ENCODE measurements around the gene PTPN9. TPM values are rescaled to one million over a fixed set of nuclear protein-coding genes. Genes with fewer than 3 reads are reported as not detected.

PTPN9 gene
- total RNA-seq, 6 experiments from 2014 or later, result 27.9 to 36.3 (median 33.6) TPM

DNA sequence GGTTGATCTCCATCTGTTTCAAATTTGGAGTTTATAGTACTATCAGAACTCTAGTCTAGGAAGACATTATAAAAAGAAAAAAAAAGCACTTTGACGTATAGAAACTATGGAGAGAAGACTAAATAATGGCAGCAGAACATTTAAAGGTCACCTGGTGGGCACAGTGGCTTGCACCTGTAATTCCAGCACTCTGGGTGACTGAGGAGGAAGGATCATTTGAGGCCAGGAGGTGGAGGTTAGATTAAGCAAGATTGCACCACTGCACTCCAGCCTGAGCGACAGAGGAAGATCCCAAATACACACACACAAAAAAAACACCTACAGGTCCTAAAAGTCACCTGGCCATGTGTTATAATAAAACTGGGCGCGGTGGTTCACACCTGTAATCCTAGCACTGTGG is 141.4 kb downstream of the PTPN9 start:
- H3K36me3 Mint-ChIP-seq (ENCODE audit: low read depth), result peaks cover 18% of the 10 kb centered on the region
- peaks cover 5% of the 10 kb centered on the region for H3K4me1 Mint-ChIP-seq (ENCODE audit: low read depth)
- H3K4me3 Mint-ChIP-seq, result no peak overlapping the region
- H3K27me3 Mint-ChIP-seq (ENCODE audit: insufficient read depth), result no peaks in the 10 kb centered on the region
- H3K9me3 Mint-ChIP-seq, result no peaks in the 10 kb centered on the region
- no peak for DNase-seq
- no peak for TF ChIP-seq CTCF (IDR thresholded peaks at IDR 0.05)
- no peak overlapping the region for H3K27ac Mint-ChIP-seq

GRCh38 chr15:75436881-75437280 is 142.2 kb downstream of the PTPN9 start:
- Mint-ChIP-seq H3K4me3 (no peak overlapping the region), H3K9me3 (no peaks in the 10 kb centered on the region), H3K27ac (no peak overlapping the region), H3K36me3 (ENCODE audit: low read depth) (peaks cover 18% of the 10 kb centered on the region), H3K27me3 (ENCODE audit: insufficient read depth) (no peaks in the 10 kb centered on the region), H3K4me1 (ENCODE audit: low read depth) (peaks cover 7% of the 10 kb centered on the region)
- TF ChIP-seq CTCF (IDR thresholded peaks at IDR 0.05), result no peak
- no peak for DNase-seq

- Mint-ChIP-seq H3K4me1 (ENCODE audit: low read depth) (peaks cover 10% of the 10 kb centered on the region), H3K27me3 (ENCODE audit: insufficient read depth) (peaks cover 2% of the 10 kb centered on the region; the same call in 1 of the 2 replicates), H3K27ac (0 out of 2 replicates have a peak overlapping the region, but pooled peaks have one; percentile 0), H3K9me3 (no peaks in the 10 kb centered on the region), H3K4me3 (no peak overlapping the region), H3K36me3 (ENCODE audit: low read depth) (peaks cover 15% of the 10 kb centered on the region)
- TF ChIP-seq CTCF (IDR thresholded peaks at IDR 0.05), result no peak
- no peak for DNase-seq
These were observed 147.4 kb downstream of the PTPN9 start for GRCh38 chr15:75431682-75432081.

- Mint-ChIP-seq H3K27ac (0 out of 2 replicates have a peak overlapping the region, but pooled peaks have one; percentile 0), H3K36me3 (ENCODE audit: low read depth) (peaks cover 15% of the 10 kb centered on the region), H3K9me3 (no peaks in the 10 kb centered on the region), H3K27me3 (ENCODE audit: insufficient read depth) (peaks cover 2% of the 10 kb centered on the region; the same call in 1 of the 2 replicates), H3K4me3 (no peak overlapping the region), H3K4me1 (ENCODE audit: low read depth) (peaks cover 10% of the 10 kb centered on the region)
- no peak for TF ChIP-seq CTCF (IDR thresholded peaks at IDR 0.05)
- no peak for DNase-seq
These were observed 147.8 kb downstream of the PTPN9 start for GRCh38 chr15:75431270-75431669.

DNA sequence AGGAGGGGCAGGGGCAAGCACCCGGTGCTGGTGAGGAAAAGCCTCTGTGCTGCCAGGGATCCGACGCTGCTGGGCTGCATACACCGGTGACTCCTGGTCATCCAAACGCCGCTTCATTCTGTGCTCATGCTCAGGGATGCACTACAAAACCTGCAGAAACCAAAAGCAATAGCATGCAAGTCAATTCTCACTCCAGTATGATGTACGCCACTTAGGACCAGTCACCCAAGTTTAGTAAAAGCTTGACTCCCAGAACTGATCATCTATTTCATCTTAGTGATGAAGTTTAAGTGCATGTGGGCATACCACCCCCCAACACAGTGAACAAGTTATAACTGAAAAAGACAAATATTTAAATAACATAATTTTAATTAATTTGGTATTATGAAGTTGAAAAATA is 148.9 kb downstream of the PTPN9 start:
- DNase-seq, result no peak
- no peak for TF ChIP-seq CTCF (IDR thresholded peaks at IDR 0.05)
- Mint-ChIP-seq H3K4me3 (no peak overlapping the region), H3K9me3 (no peaks in the 10 kb centered on the region), H3K27ac (no peak overlapping the region), H3K4me1 (ENCODE audit: low read depth) (peaks cover 10% of the 10 kb centered on the region), H3K36me3 (ENCODE audit: low read depth) (peaks cover 8% of the 10 kb centered on the region; the same call in 1 of the 2 replicates), H3K27me3 (ENCODE audit: insufficient read depth) (peaks cover 2% of the 10 kb centered on the region; the same call in 1 of the 2 replicates)

- no peaks in the 10 kb centered on the region for H3K9me3 Mint-ChIP-seq
- H3K4me1 Mint-ChIP-seq (ENCODE audit: low read depth), result peaks cover 10% of the 10 kb centered on the region
- peaks cover 8% of the 10 kb centered on the region; the same call in 1 of the 2 replicates for H3K36me3 Mint-ChIP-seq (ENCODE audit: low read depth)
- no peak for TF ChIP-seq CTCF (IDR thresholded peaks at IDR 0.05)
- H3K4me3 Mint-ChIP-seq, result no peak overlapping the region
- no peak overlapping the region for H3K27ac Mint-ChIP-seq
- H3K27me3 Mint-ChIP-seq (ENCODE audit: insufficient read depth), result peaks cover 2% of the 10 kb centered on the region; the same call in 1 of the 2 replicates
- DNase-seq, result no peak
These were observed 151.0 kb downstream of the PTPN9 start for GRCh38 chr15:75428152-75428551.

Measured in HFFc6 (cell line).